OCI-LY1 (cell line): ENCODE measurements around the gene ST7.
"Not testable (repeated sequence)": the region's sequence is repeated elsewhere in the genome, so short reads cannot be mapped to it uniquely, and the experiment has no call there.

Experiments
- CTCF ChIP-seq: fragments of 200-600 bp; sonication (generic), shearing (Covaris generic); IDR thresholded peaks from 2 replicates; pipeline ENCODE4 v1.5.1; 2017; ENCODE audit warnings: mild to moderate bottlenecking, antibody characterized with exemption, low read length, moderate library complexity, mixed read lengths
- EZH2 ChIP-seq: fragments of 200-600 bp; sonication (generic), shearing (Covaris generic); IDR thresholded peaks from 2 replicates; pipeline ENCODE4 v1.8.0; 2017; ENCODE audit warnings: borderline replicate concordance, mixed run types, mild to moderate bottlenecking, antibody characterized with exemption, low read length, moderate library complexity, mixed read lengths

DNA sequence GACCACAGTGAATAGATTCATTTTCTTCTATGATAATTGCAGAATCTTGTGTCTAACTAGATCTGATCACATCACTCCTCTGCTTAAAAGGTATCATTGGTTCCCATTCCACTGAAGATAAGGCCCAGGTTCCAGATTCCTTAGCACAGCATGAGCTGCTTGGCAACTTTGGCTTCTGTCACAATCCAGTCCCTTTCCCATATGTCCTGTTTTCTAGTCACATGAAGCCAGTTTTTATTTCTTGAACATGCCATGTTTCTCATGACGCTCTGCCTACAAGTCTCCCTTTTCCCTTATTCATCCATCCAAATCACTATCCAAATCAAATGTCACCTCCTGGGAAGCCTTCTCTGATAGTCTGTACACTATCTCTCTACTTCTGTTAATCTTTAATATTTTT, 167.0 kb downstream of the ST7 start:
- TF ChIP-seq EZH2, CTCF: not testable (repeated sequence)
